ENCODE results near the gene OR52J3.

The OR52J3 gene

GRCh38 chr11:5046226-5046625 lies at the start of gene OR52J3:
TSS of gene OR52J3 (plus strand) at chr11:5046526. CDS start at chr11:5046526, 0 bp downstream.
- Histone ChIP-seq H2AFZ (ENCODE audit: low read length) (no peak within 1 kb of the TSS), H4K20me1 (ENCODE audit: insufficient read depth, low read length, poor library complexity, severe bottlenecking) (no peaks in the 10 kb centered on the region)

DNA sequence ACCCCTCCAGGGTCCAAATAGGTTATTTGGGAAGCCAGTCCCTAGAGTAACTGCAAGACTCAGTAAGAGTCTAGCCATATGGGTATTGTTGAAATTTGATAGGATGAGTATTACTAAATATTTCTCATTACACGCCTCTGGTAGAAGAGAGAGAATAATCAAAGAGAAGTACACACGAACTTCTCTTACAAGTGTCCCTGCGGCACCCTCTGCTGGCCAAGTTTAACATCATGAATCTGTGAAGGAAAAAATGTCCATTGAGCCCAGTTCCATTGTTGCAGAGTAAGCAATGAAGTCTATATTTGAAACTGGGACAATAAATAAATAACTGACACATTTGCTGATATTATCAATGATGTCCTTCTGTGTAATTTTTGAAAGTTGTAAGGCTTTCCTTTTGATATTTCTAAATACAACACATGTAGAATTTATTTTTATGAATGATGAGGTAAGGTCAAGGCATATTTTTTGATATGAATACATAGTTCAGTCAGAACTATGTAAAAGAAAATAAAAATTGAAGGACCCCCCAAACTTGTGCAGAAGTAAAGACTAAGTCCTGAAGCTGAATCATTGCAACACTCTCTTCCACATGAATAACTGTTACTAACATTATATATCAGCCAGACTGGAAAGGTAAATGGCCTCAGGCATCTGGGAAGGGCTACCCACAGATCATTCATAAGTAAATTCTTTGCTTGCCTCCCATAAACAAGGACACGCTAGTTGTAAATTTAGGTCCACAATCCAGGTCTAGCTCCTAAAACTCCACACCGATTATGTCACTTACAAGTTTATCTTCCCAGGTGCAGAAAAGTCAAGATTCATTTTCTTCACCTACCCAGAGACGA lies 41.7 kb upstream of the OR52J3 start:
- TF ChIP-seq CTCF (conservative IDR thresholded peaks at IDR 0.05; ENCODE audit: low read length) (peak; percentile 80), EZH2phosphoT487 (IDR thresholded peaks at IDR 0.05; ENCODE audit: borderline replicate concordance) (no peak)
- no peaks in the 10 kb centered on the region for H4K20me1 ChIP-seq (ENCODE audit: insufficient read depth, low read length, poor library complexity, severe bottlenecking)
- no peak overlapping the region for H3K4me3 ChIP-seq (ENCODE audit: low read length, poor library complexity, severe bottlenecking)
- no peaks in the 10 kb centered on the region for H3K9me3 ChIP-seq (ENCODE audit: insufficient read depth, low read depth, low read length)
- H3K79me2 ChIP-seq (ENCODE audit: insufficient read depth, low read length) = no peaks in the 10 kb centered on the region
- no peaks in the 10 kb centered on the region for H3K27me3 ChIP-seq (ENCODE audit: insufficient read depth, low read length, poor library complexity, severe bottlenecking)
- H3K4me1 ChIP-seq (ENCODE audit: insufficient read depth, low read length, poor library complexity, severe bottlenecking) = no peaks in the 10 kb centered on the region
- H3F3A ChIP-seq (ENCODE audit: low read depth) = no peaks in the 10 kb centered on the region
- no peak overlapping the region for H3K9ac ChIP-seq (ENCODE audit: low read depth, low read length, poor library complexity, severe bottlenecking)
- H3K4me2 ChIP-seq (ENCODE audit: low read depth, low read length, poor library complexity, severe bottlenecking) = no peak overlapping the region
- no peaks in the 10 kb centered on the region for H3K9me2 ChIP-seq (replicated peaks; ENCODE audit: low read depth, low read length)
- H3K36me3 ChIP-seq (ENCODE audit: insufficient read depth, low read length) = no peaks in the 10 kb centered on the region
- H2AFZ ChIP-seq (ENCODE audit: low read length) = no peak overlapping the region

More at GRCh38 chr11:5046226-5046625, at the start of gene OR52J3:
- Histone ChIP-seq H3K4me3 (ENCODE audit: low read length, poor library complexity, severe bottlenecking) (no peak within 1 kb of the TSS), H3K36me3 (ENCODE audit: insufficient read depth, low read length) (no peaks in the 10 kb centered on the region), H3K9me3 (ENCODE audit: insufficient read depth, low read depth, low read length) (no peaks in the 10 kb centered on the region), H3K9me2 (replicated peaks; ENCODE audit: low read depth, low read length) (no peaks in the 10 kb centered on the region), H3K9ac (ENCODE audit: low read depth, low read length, poor library complexity, severe bottlenecking) (no peak within 1 kb of the TSS), H3K27me3 (ENCODE audit: insufficient read depth, low read length, poor library complexity, severe bottlenecking) (no peaks in the 10 kb centered on the region), H3F3A (ENCODE audit: low read depth) (no peaks in the 10 kb centered on the region), H3K4me2 (ENCODE audit: low read depth, low read length, poor library complexity, severe bottlenecking) (no peak within 1 kb of the TSS), H3K4me1 (ENCODE audit: insufficient read depth, low read length, poor library complexity, severe bottlenecking) (no peaks in the 10 kb centered on the region), H3K79me2 (ENCODE audit: insufficient read depth, low read length) (no peaks in the 10 kb centered on the region)
- TF ChIP-seq EZH2phosphoT487 (IDR thresholded peaks at IDR 0.05; ENCODE audit: borderline replicate concordance) (no peak), CTCF (conservative IDR thresholded peaks at IDR 0.05; ENCODE audit: low read length) (no peak)

DNA sequence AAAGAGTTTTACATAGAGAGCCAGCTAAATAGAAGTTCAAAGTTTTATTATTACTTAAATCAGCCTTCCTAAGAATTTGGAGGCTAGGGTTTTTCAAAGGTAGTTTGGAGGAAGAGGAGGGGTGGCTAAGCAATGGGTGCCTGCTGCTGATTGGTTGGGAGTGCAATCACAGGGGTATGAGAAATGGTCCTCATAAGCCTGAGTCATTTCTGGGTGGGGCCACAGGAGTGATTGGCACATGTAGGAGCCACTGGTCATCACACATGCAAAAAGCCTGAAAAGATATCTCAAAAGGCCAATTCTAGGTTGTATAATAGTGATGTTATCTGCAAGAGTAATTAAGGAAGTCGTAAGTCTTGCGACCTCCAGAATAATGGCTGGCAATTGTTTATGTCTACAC lies 38.8 kb upstream of the OR52J3 start:
- Histone ChIP-seq H3K4me2 (ENCODE audit: low read depth, low read length, poor library complexity, severe bottlenecking) (no peak overlapping the region), H3K79me2 (ENCODE audit: insufficient read depth, low read length) (no peaks in the 10 kb centered on the region), H2AFZ (ENCODE audit: low read length) (no peak overlapping the region), H3K4me3 (ENCODE audit: low read length, poor library complexity, severe bottlenecking) (no peak overlapping the region), H3F3A (ENCODE audit: low read depth) (no peaks in the 10 kb centered on the region), H4K20me1 (ENCODE audit: insufficient read depth, low read length, poor library complexity, severe bottlenecking) (no peaks in the 10 kb centered on the region), H3K27me3 (ENCODE audit: insufficient read depth, low read length, poor library complexity, severe bottlenecking) (no peaks in the 10 kb centered on the region), H3K9me2 (replicated peaks; ENCODE audit: low read depth, low read length) (no peaks in the 10 kb centered on the region), H3K4me1 (ENCODE audit: insufficient read depth, low read length, poor library complexity, severe bottlenecking) (no peaks in the 10 kb centered on the region), H3K36me3 (ENCODE audit: insufficient read depth, low read length) (no peaks in the 10 kb centered on the region), H3K9ac (ENCODE audit: low read depth, low read length, poor library complexity, severe bottlenecking) (no peak overlapping the region), H3K9me3 (ENCODE audit: insufficient read depth, low read depth, low read length) (no peaks in the 10 kb centered on the region)
- TF ChIP-seq CTCF (conservative IDR thresholded peaks at IDR 0.05; ENCODE audit: low read length) (no peak), EZH2phosphoT487 (IDR thresholded peaks at IDR 0.05; ENCODE audit: borderline replicate concordance) (no peak)

Data from Loucy (cell line).